Endothelial cell of umbilical vein (primary cell): Measurements from ENCODE around the gene PPP1R9A. TPM values are rescaled to one million over a fixed set of nuclear protein-coding genes. Genes with fewer than 3 reads are reported as not detected.
A peak's percentile ranks its signal among the peaks of the same experiment; 100 is the strongest.

Source experiments
- BruUV-seq: library from RNA; stranded (reverse); fragments of 400-500 nt; replicated peaks from 2 replicates; lab custom pipeline; 2021; lab: Mats Ljungman, UMichigan
- CTCF ChIA-PET: fragments of 300-600, 350-600 bp; sonication (Branson Sonifier 250); formaldehyde crosslinking; loops from one replicate; lab custom pipeline; 2021; ENCODE audit warnings: antibody characterized with exemption, inconsistent platforms; lab: Charles Lee
- POLR2A ChIA-PET: fragments of 300-600, 350-600 bp; sonication (Branson Sonifier 250); formaldehyde crosslinking; loops from one replicate; lab custom pipeline; 2021; ENCODE audit warnings: antibody characterized with exemption, inconsistent platforms; lab: Charles Lee
- DNase-seq: peaks from one replicate; pipeline ENCODE4 v3.0.0-alpha.2; 2011; ENCODE audit warnings: low read depth, low spot score
- FAIRE-seq: peaks from 2 replicates; lab custom pipeline; 2011; peaks lifted over from hg19 to GRCh38; lab: Jason Lieb, UNC
- H2AFZ ChIP-seq: 2 replicates; pipeline ENCODE4 v1.6.0; 2012; ENCODE audit warnings: low read depth, low read length, control low read depth, inconsistent platforms
- H3K27ac ChIP-seq: 2 replicates; pipeline ENCODE4 v1.5.1; 2011; ENCODE audit warnings: low read depth, mild to moderate bottlenecking, control low read depth, low read length, moderate library complexity; ENCODE audit not compliant: insufficient read depth
- H3K27me3 ChIP-seq, 2 experiments: 2 replicates each; pipeline versions ENCODE4 v1.6.0 to v1.6.1; 2011; ENCODE audit warnings: low read length in 2 of 2, mixed read lengths in 1 of 2; ENCODE audit not compliant: control insufficient read depth in 2 of 2, insufficient read depth in 2 of 2
- H3K36me3 ChIP-seq, 2 experiments: 2 replicates in 1 of 2; 3 replicates in 1 of 2; pipeline ENCODE4 v1.5.1; 2011; ENCODE audit warnings: low read length in 2 of 2, mild to moderate bottlenecking in 1 of 2, moderate library complexity in 1 of 2; ENCODE audit not compliant: control insufficient read depth in 2 of 2, insufficient read depth in 2 of 2; ENCODE audit errors: extremely low read depth in 1 of 2
- H3K4me1 ChIP-seq: 3 replicates; pipeline ENCODE4 v1.5.1; 2011; ENCODE audit warnings: mild to moderate bottlenecking, low read length; ENCODE audit not compliant: control insufficient read depth, insufficient read depth; ENCODE audit errors: extremely low read depth
- H3K4me2 ChIP-seq: 2 replicates; pipeline ENCODE4 v1.6.1; 2011; ENCODE audit warnings: low read length, control low read depth, mixed read lengths; ENCODE audit not compliant: insufficient read depth
- H3K4me3 ChIP-seq, 3 experiments: fragments of 200-600 bp in 1 of 3; sonication (generic), shearing (Covaris generic) in 1 of 3; replicated peaks in 1 of 3; 2 replicates each; pipeline ENCODE4 v1.5.1; 2011 to 2016; ENCODE audit warnings: control low read depth in 3 of 3, low read length in 3 of 3, mild to moderate bottlenecking in 2 of 3, inconsistent platforms in 1 of 3, low read depth in 1 of 3, moderate library complexity in 1 of 3; ENCODE audit not compliant: insufficient read depth in 1 of 3
- H3K79me2 ChIP-seq: 2 replicates; pipeline ENCODE4 v1.6.0; 2012; ENCODE audit warnings: low read length, inconsistent platforms; ENCODE audit not compliant: control insufficient read depth, insufficient read depth
- H3K9ac ChIP-seq: replicated peaks from 2 replicates; pipeline ENCODE3; 2011; ENCODE audit warnings: low read length, control low read depth; ENCODE audit not compliant: insufficient read depth; ENCODE audit errors: extremely low read depth
- H3K9me1 ChIP-seq: replicated peaks from 3 replicates; pipeline ENCODE4 v1.6.0; 2011; ENCODE audit warnings: mild to moderate bottlenecking, low read length; ENCODE audit not compliant: control insufficient read depth, insufficient read depth; ENCODE audit errors: extremely low read depth
- H3K9me3 ChIP-seq: replicated peaks from 2 replicates; pipeline ENCODE4 v1.5.1; 2012; ENCODE audit warnings: low read length, inconsistent platforms; ENCODE audit not compliant: control insufficient read depth, insufficient read depth
- H4K20me1 ChIP-seq: replicated peaks from 2 replicates; pipeline ENCODE3; 2011; ENCODE audit warnings: mild to moderate bottlenecking, low read length; ENCODE audit not compliant: control insufficient read depth, insufficient read depth; ENCODE audit errors: extremely low read depth
- EZH2 ChIP-seq: IDR thresholded peaks from 2 replicates; pipeline ENCODE4 v1.6.1; 2012; ENCODE audit warnings: borderline replicate concordance, low read depth, mild to moderate bottlenecking, moderate library complexity, low read length, inconsistent platforms; ENCODE audit not compliant: severe bottlenecking
- FOS ChIP-seq: IDR thresholded peaks from 2 replicates; pipeline ENCODE4 v1.6.1; 2011; ENCODE audit warnings: mild to moderate bottlenecking, low read length, moderate library complexity, borderline replicate concordance; ENCODE audit not compliant: insufficient read depth
- GATA2 ChIP-seq: IDR thresholded peaks from 2 replicates; pipeline ENCODE4 v1.7.0; 2011; ENCODE audit warnings: low read depth, mild to moderate bottlenecking, moderate library complexity, mixed read lengths, low read length; ENCODE audit not compliant: insufficient read length, insufficient read depth
- JUN ChIP-seq: IDR thresholded peaks from 2 replicates; pipeline ENCODE4 v1.6.1; 2011; ENCODE audit warnings: borderline replicate concordance, low read depth; ENCODE audit not compliant: insufficient read length, insufficient read depth
- MYC ChIP-seq: IDR thresholded peaks from one replicate; pipeline ENCODE4 v1.6.1; 2011; ENCODE audit warnings: mild to moderate bottlenecking, low read depth, low read length
- POLR2A ChIP-seq: IDR thresholded peaks from 2 replicates; pipeline ENCODE4 v1.6.1; 2012; ENCODE audit warnings: low read depth, mild to moderate bottlenecking, control low read depth, low read length
- POLR2AphosphoS5 ChIP-seq: IDR thresholded peaks from 2 replicates; pipeline ENCODE4 v1.6.1; 2012; ENCODE audit warnings: low read depth, mild to moderate bottlenecking, control low read depth, low read length, moderate library complexity; ENCODE audit not compliant: insufficient read depth
- dilution Hi-C: fragments of 300-500 bp; cut with MboI; formaldehyde crosslinking; loops from one replicate; pipeline ENCODE4 v1.15.0; 2019; ENCODE audit warnings: low sequenced_read_pairs; ENCODE audit not compliant: extremely low pct_ligation_motif_present
- intact Hi-C: fragments of 100-400 bp; cut with micrococcal nuclease; formaldehyde crosslinking; loops from one replicate; pipeline ENCODE4 v1.10.0; 2022
- polyA plus RNA-seq, 4 experiments: library from polyadenylated mRNA; depleted of rRNA in 3 of 4; stranded (reverse) in 3 of 4; unstranded in 1 of 4; fragments of >200 nt; gene quantifications; 2 replicates each; pipeline versions ENCODE4 v1.2.1 to v1.2.3, GENCODE V29; 2011 to 2012; ENCODE audit warnings: missing spikeins in 1 of 4
- total RNA-seq: library from RNA; stranded (reverse); gene quantifications from 2 replicates; pipeline ENCODE4 v1.2.3, GENCODE V29; 2021
- TF ChIP-seq, protein P1 (sequence below), 2 donors: IDR thresholded peaks; 1 replicate in 1 of 2; 2 replicates in 1 of 2; pipeline ENCODE4 v1.5.1; 2011; ENCODE audit warnings: low read length in 2 of 2, mild to moderate bottlenecking in 2 of 2, moderate library complexity in 2 of 2, control low read depth in 1 of 2, inconsistent platforms in 1 of 2, low read depth in 1 of 2; ENCODE audit not compliant: insufficient read depth in 1 of 2; ENCODE audit errors: extremely low read depth in 1 of 2
- TF ChIP-seq, protein P2 (sequence below): IDR thresholded peaks from 2 replicates; pipeline ENCODE4 v1.6.1; 2011; ENCODE audit not compliant: insufficient read depth, insufficient read length

The PPP1R9A gene
- total and polyA plus RNA-seq, 2 donors (not counting 3 experiments of a cell fraction or from before 2014, with no cell fraction given), result 0.50 to 3.0 TPM

DNA sequence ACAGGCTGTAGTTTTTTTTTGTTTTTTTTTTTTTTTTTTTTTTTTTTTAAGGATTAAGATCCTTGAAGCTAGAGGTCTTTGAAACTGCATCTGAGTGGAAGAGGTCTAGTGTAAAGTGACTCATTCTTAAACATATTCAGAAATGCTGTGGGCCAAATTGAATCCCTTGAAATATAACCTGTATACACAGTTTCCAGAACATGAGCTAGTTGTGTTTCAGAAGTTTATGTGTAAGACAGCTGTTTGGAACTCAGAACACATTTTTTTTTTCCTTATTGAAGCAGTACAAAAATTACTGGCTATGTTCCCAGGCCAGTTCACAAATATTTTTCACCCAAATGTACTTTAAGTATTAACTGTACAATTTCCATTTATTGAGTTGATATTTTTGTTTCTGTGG is 67.9 kb downstream of the PPP1R9A start:
- no peaks in the 10 kb centered on the region for H3K79me2 ChIP-seq
- peak; percentile 8 for DNase-seq
- H4K20me1 ChIP-seq, result no peaks in the 10 kb centered on the region
- no peak overlapping the region for H3K27ac ChIP-seq
- ChIA-PET POLR2A (no interaction called here), CTCF (interaction anchor here (0.6 to 1.3 kb wide), 3 partner anchors 153 to 189 kb away, joined by 3 read pairs; no protein-coding TSS in a partner anchor)
- no peaks in the 10 kb centered on the region for H3K9me1 ChIP-seq
- H3K9me3 ChIP-seq, result no peaks in the 10 kb centered on the region
- no peaks in the 10 kb centered on the region for H3K36me3 ChIP-seq
- TF ChIP-seq POLR2AphosphoS5 (no peak), GATA2 (no peak), POLR2A (no peak), FOS (no peak), MYC (no peak), JUN (no peak), EZH2 (no peak)
- TF ChIP-seq, protein P1, sequence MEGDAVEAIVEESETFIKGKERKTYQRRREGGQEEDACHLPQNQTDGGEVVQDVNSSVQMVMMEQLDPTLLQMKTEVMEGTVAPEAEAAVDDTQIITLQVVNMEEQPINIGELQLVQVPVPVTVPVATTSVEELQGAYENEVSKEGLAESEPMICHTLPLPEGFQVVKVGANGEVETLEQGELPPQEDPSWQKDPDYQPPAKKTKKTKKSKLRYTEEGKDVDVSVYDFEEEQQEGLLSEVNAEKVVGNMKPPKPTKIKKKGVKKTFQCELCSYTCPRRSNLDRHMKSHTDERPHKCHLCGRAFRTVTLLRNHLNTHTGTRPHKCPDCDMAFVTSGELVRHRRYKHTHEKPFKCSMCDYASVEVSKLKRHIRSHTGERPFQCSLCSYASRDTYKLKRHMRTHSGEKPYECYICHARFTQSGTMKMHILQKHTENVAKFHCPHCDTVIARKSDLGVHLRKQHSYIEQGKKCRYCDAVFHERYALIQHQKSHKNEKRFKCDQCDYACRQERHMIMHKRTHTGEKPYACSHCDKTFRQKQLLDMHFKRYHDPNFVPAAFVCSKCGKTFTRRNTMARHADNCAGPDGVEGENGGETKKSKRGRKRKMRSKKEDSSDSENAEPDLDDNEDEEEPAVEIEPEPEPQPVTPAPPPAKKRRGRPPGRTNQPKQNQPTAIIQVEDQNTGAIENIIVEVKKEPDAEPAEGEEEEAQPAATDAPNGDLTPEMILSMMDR (IDR thresholded peaks at IDR 0.05; ENCODE audit: extremely low read depth in 1 of 2, insufficient read depth in 1 of 2, low read depth in 1 of 2, low read length in 2 of 2), result no peak
- TF ChIP-seq, protein P2, sequence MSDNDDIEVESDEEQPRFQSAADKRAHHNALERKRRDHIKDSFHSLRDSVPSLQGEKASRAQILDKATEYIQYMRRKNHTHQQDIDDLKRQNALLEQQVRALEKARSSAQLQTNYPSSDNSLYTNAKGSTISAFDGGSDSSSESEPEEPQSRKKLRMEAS, result no peak
- H2AFZ ChIP-seq, result no peak overlapping the region
- H3K9ac ChIP-seq, result no peak overlapping the region
- H3K27me3 ChIP-seq, result no peaks in the 10 kb centered on the region
- intact Hi-C loops (no loop called here), dilution Hi-C loops (no loop called here)
- no peak for FAIRE-seq
- H3K4me3 ChIP-seq, result no peak overlapping the region
- H3K4me2 ChIP-seq, result no peak overlapping the region
- BruUV-seq, result no TSS peak
- H3K4me1 ChIP-seq, result peaks cover 9% of the 10 kb centered on the region
